Endothelial cell of umbilical vein (primary cell): ENCODE results near the gene LRRC8C. TPM values are rescaled to one million over a fixed set of nuclear protein-coding genes. Genes with fewer than 3 reads are reported as not detected.

Source experiments
- BruUV-seq: library from RNA; stranded (reverse); fragments of 400-500 nt; replicated peaks from 2 replicates; lab custom pipeline; 2021; lab: Mats Ljungman, UMichigan
- CTCF ChIA-PET: fragments of 300-600, 350-600 bp; sonication (Branson Sonifier 250); formaldehyde crosslinking; loops from one replicate; lab custom pipeline; 2021; ENCODE audit warnings: antibody characterized with exemption, inconsistent platforms; lab: Charles Lee
- POLR2A ChIA-PET: fragments of 300-600, 350-600 bp; sonication (Branson Sonifier 250); formaldehyde crosslinking; loops from one replicate; lab custom pipeline; 2021; ENCODE audit warnings: antibody characterized with exemption, inconsistent platforms; lab: Charles Lee
- DNase-seq: peaks from one replicate; pipeline ENCODE4 v3.0.0-alpha.2; 2011; ENCODE audit warnings: low read depth, low spot score
- FAIRE-seq: peaks from 2 replicates; lab custom pipeline; 2011; peaks lifted over from hg19 to GRCh38; lab: Jason Lieb, UNC
- H2AFZ ChIP-seq: 2 replicates; pipeline ENCODE4 v1.6.0; 2012; ENCODE audit warnings: low read depth, low read length, control low read depth, inconsistent platforms
- H3K27ac ChIP-seq: 2 replicates; pipeline ENCODE4 v1.5.1; 2011; ENCODE audit warnings: low read depth, mild to moderate bottlenecking, control low read depth, low read length, moderate library complexity; ENCODE audit not compliant: insufficient read depth
- H3K27me3 ChIP-seq, 2 experiments: 2 replicates each; pipeline versions ENCODE4 v1.6.0 to v1.6.1; 2011; ENCODE audit warnings: low read length in 2 of 2, mixed read lengths in 1 of 2; ENCODE audit not compliant: control insufficient read depth in 2 of 2, insufficient read depth in 2 of 2
- H3K36me3 ChIP-seq, 2 experiments: 2 replicates in 1 of 2; 3 replicates in 1 of 2; pipeline ENCODE4 v1.5.1; 2011; ENCODE audit warnings: low read length in 2 of 2, mild to moderate bottlenecking in 1 of 2, moderate library complexity in 1 of 2; ENCODE audit not compliant: control insufficient read depth in 2 of 2, insufficient read depth in 2 of 2; ENCODE audit errors: extremely low read depth in 1 of 2
- H3K4me1 ChIP-seq: 3 replicates; pipeline ENCODE4 v1.5.1; 2011; ENCODE audit warnings: mild to moderate bottlenecking, low read length; ENCODE audit not compliant: control insufficient read depth, insufficient read depth; ENCODE audit errors: extremely low read depth
- H3K4me2 ChIP-seq: 2 replicates; pipeline ENCODE4 v1.6.1; 2011; ENCODE audit warnings: low read length, control low read depth, mixed read lengths; ENCODE audit not compliant: insufficient read depth
- H3K4me3 ChIP-seq, 3 experiments: fragments of 200-600 bp in 1 of 3; sonication (generic), shearing (Covaris generic) in 1 of 3; replicated peaks in 1 of 3; 2 replicates each; pipeline ENCODE4 v1.5.1; 2011 to 2016; ENCODE audit warnings: control low read depth in 3 of 3, low read length in 3 of 3, mild to moderate bottlenecking in 2 of 3, inconsistent platforms in 1 of 3, low read depth in 1 of 3, moderate library complexity in 1 of 3; ENCODE audit not compliant: insufficient read depth in 1 of 3
- H3K79me2 ChIP-seq: 2 replicates; pipeline ENCODE4 v1.6.0; 2012; ENCODE audit warnings: low read length, inconsistent platforms; ENCODE audit not compliant: control insufficient read depth, insufficient read depth
- H3K9ac ChIP-seq: replicated peaks from 2 replicates; pipeline ENCODE3; 2011; ENCODE audit warnings: low read length, control low read depth; ENCODE audit not compliant: insufficient read depth; ENCODE audit errors: extremely low read depth
- H3K9me1 ChIP-seq: replicated peaks from 3 replicates; pipeline ENCODE4 v1.6.0; 2011; ENCODE audit warnings: mild to moderate bottlenecking, low read length; ENCODE audit not compliant: control insufficient read depth, insufficient read depth; ENCODE audit errors: extremely low read depth
- H3K9me3 ChIP-seq: replicated peaks from 2 replicates; pipeline ENCODE4 v1.5.1; 2012; ENCODE audit warnings: low read length, inconsistent platforms; ENCODE audit not compliant: control insufficient read depth, insufficient read depth
- H4K20me1 ChIP-seq: replicated peaks from 2 replicates; pipeline ENCODE3; 2011; ENCODE audit warnings: mild to moderate bottlenecking, low read length; ENCODE audit not compliant: control insufficient read depth, insufficient read depth; ENCODE audit errors: extremely low read depth
- EZH2 ChIP-seq: IDR thresholded peaks from 2 replicates; pipeline ENCODE4 v1.6.1; 2012; ENCODE audit warnings: borderline replicate concordance, low read depth, mild to moderate bottlenecking, moderate library complexity, low read length, inconsistent platforms; ENCODE audit not compliant: severe bottlenecking
- FOS ChIP-seq: IDR thresholded peaks from 2 replicates; pipeline ENCODE4 v1.6.1; 2011; ENCODE audit warnings: mild to moderate bottlenecking, low read length, moderate library complexity, borderline replicate concordance; ENCODE audit not compliant: insufficient read depth
- GATA2 ChIP-seq: IDR thresholded peaks from 2 replicates; pipeline ENCODE4 v1.7.0; 2011; ENCODE audit warnings: low read depth, mild to moderate bottlenecking, moderate library complexity, mixed read lengths, low read length; ENCODE audit not compliant: insufficient read length, insufficient read depth
- JUN ChIP-seq: IDR thresholded peaks from 2 replicates; pipeline ENCODE4 v1.6.1; 2011; ENCODE audit warnings: borderline replicate concordance, low read depth; ENCODE audit not compliant: insufficient read length, insufficient read depth
- MYC ChIP-seq: IDR thresholded peaks from one replicate; pipeline ENCODE4 v1.6.1; 2011; ENCODE audit warnings: mild to moderate bottlenecking, low read depth, low read length
- POLR2A ChIP-seq: IDR thresholded peaks from 2 replicates; pipeline ENCODE4 v1.6.1; 2012; ENCODE audit warnings: low read depth, mild to moderate bottlenecking, control low read depth, low read length
- POLR2AphosphoS5 ChIP-seq: IDR thresholded peaks from 2 replicates; pipeline ENCODE4 v1.6.1; 2012; ENCODE audit warnings: low read depth, mild to moderate bottlenecking, control low read depth, low read length, moderate library complexity; ENCODE audit not compliant: insufficient read depth
- dilution Hi-C: fragments of 300-500 bp; cut with MboI; formaldehyde crosslinking; loops from one replicate; pipeline ENCODE4 v1.15.0; 2019; ENCODE audit warnings: low sequenced_read_pairs; ENCODE audit not compliant: extremely low pct_ligation_motif_present
- intact Hi-C: fragments of 100-400 bp; cut with micrococcal nuclease; formaldehyde crosslinking; loops from one replicate; pipeline ENCODE4 v1.10.0; 2022
- polyA plus RNA-seq, 4 experiments: library from polyadenylated mRNA; depleted of rRNA in 3 of 4; stranded (reverse) in 3 of 4; unstranded in 1 of 4; fragments of >200 nt; gene quantifications; 2 replicates each; pipeline versions ENCODE4 v1.2.1 to v1.2.3, GENCODE V29; 2011 to 2012; ENCODE audit warnings: missing spikeins in 1 of 4
- total RNA-seq: library from RNA; stranded (reverse); gene quantifications from 2 replicates; pipeline ENCODE4 v1.2.3, GENCODE V29; 2021
- TF ChIP-seq, protein P1 (sequence below): IDR thresholded peaks from 2 replicates; pipeline ENCODE4 v1.6.1; 2011; ENCODE audit not compliant: insufficient read depth, insufficient read length
- TF ChIP-seq, protein P2 (sequence below), 2 donors: IDR thresholded peaks; 1 replicate in 1 of 2; 2 replicates in 1 of 2; pipeline ENCODE4 v1.5.1; 2011; ENCODE audit warnings: low read length in 2 of 2, mild to moderate bottlenecking in 2 of 2, moderate library complexity in 2 of 2, control low read depth in 1 of 2, inconsistent platforms in 1 of 2, low read depth in 1 of 2; ENCODE audit not compliant: insufficient read depth in 1 of 2; ENCODE audit errors: extremely low read depth in 1 of 2

The LRRC8C gene
- total and polyA plus RNA-seq, 2 donors (not counting 3 experiments of a cell fraction or from before 2014, with no cell fraction given), result 33.6 to 51.5 TPM

DNA sequence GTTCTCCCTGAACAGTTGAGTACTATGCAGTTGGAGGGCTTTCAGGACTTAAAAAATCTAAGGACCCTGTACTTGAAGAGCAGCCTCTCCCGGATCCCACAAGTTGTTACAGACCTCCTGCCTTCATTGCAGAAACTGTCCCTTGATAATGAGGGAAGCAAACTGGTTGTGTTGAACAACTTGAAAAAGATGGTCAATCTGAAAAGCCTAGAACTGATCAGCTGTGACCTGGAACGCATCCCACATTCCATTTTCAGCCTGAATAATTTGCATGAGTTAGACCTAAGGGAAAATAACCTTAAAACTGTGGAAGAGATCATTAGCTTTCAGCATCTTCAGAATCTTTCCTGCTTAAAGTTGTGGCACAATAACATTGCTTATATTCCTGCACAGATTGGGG lies 48.7 kb upstream of the LRRC8C start:
- no peak overlapping the region for H3K4me3 ChIP-seq
- no peak overlapping the region for H3K4me2 ChIP-seq
- H3K9ac ChIP-seq, result no peak overlapping the region
- no peak overlapping the region for H2AFZ ChIP-seq
- no peaks in the 10 kb centered on the region for H3K79me2 ChIP-seq
- peaks cover 2% of the 10 kb centered on the region for H3K4me1 ChIP-seq
- H3K36me3 ChIP-seq, result peaks cover 0 to 9% of the 10 kb centered on the region in 2 experiments
- H3K9me3 ChIP-seq, result no peaks in the 10 kb centered on the region
- dilution Hi-C loops (no loop called here), intact Hi-C loops (no loop called here)
- FAIRE-seq, result no peak
- no peak for DNase-seq
- H3K9me1 ChIP-seq, result no peaks in the 10 kb centered on the region
- ChIA-PET CTCF (interaction anchor here (1.2 kb wide), 1 partner anchor 101 kb away, joined by 3 read pairs; no protein-coding TSS in a partner anchor), POLR2A (no interaction called here)
- H3K27ac ChIP-seq, result no peak overlapping the region
- H3K27me3 ChIP-seq, result no peaks in the 10 kb centered on the region
- H4K20me1 ChIP-seq, result no peaks in the 10 kb centered on the region
- no TSS peak for BruUV-seq
- TF ChIP-seq POLR2AphosphoS5, result no peak
- TF ChIP-seq JUN, result no peak
- TF ChIP-seq, protein P1, sequence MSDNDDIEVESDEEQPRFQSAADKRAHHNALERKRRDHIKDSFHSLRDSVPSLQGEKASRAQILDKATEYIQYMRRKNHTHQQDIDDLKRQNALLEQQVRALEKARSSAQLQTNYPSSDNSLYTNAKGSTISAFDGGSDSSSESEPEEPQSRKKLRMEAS, result no peak
- TF ChIP-seq EZH2, result no peak

DNA sequence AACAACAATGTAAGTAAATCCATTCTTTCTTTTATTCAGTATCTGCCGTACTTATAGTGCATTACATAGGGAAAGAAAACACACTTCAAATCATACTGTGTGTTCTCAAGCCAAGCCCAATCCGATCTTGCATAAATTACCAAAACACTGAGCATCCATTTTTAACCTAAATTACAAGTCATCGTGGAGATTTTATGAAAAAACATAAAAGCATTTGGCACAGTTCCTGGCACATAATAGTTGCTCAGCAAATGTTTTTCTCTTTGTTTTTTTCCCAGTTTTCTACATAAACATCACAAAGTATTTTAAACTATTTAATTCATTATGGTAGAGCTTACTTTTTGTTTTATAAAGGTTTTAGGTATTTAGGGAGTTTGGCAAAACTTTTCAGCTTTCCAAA lies 48.1 kb upstream of the LRRC8C start:
- Histone ChIP-seq H3K4me2 (no peak overlapping the region), H3K4me3 (no peak overlapping the region), H3K9ac (no peak overlapping the region), H3K9me3 (no peaks in the 10 kb centered on the region), H3K4me1 (peaks cover 4% of the 10 kb centered on the region), H3K27ac (no peak overlapping the region), H3K36me3 (peaks cover 0 to 9% of the 10 kb centered on the region in 2 experiments), H3K79me2 (no peaks in the 10 kb centered on the region), H3K27me3 (no peaks in the 10 kb centered on the region), H3K9me1 (no peaks in the 10 kb centered on the region), H2AFZ (no peak overlapping the region), H4K20me1 (no peaks in the 10 kb centered on the region)
- dilution Hi-C loops (no loop called here), intact Hi-C loops (no loop called here)
- no peak for FAIRE-seq
- CTCF ChIA-PET, result interaction anchor here (1.2 kb wide), 2 partner anchors 101 to 178 kb away, joined by 3 read pairs; no protein-coding TSS in a partner anchor
- DNase-seq, result no peak
- POLR2A ChIA-PET, result no interaction called here
- no TSS peak for BruUV-seq
- TF ChIP-seq MYC, result no peak
- no peak for TF ChIP-seq GATA2
- no peak for TF ChIP-seq JUN
- no peak for TF ChIP-seq FOS
- TF ChIP-seq, protein P2, sequence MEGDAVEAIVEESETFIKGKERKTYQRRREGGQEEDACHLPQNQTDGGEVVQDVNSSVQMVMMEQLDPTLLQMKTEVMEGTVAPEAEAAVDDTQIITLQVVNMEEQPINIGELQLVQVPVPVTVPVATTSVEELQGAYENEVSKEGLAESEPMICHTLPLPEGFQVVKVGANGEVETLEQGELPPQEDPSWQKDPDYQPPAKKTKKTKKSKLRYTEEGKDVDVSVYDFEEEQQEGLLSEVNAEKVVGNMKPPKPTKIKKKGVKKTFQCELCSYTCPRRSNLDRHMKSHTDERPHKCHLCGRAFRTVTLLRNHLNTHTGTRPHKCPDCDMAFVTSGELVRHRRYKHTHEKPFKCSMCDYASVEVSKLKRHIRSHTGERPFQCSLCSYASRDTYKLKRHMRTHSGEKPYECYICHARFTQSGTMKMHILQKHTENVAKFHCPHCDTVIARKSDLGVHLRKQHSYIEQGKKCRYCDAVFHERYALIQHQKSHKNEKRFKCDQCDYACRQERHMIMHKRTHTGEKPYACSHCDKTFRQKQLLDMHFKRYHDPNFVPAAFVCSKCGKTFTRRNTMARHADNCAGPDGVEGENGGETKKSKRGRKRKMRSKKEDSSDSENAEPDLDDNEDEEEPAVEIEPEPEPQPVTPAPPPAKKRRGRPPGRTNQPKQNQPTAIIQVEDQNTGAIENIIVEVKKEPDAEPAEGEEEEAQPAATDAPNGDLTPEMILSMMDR (IDR thresholded peaks at IDR 0.05; ENCODE audit: extremely low read depth in 1 of 2, insufficient read depth in 1 of 2, low read depth in 1 of 2, low read length in 2 of 2), result no peak
- TF ChIP-seq EZH2, result no peak
- TF ChIP-seq, protein P1, result no peak
- TF ChIP-seq POLR2A, result no peak
- TF ChIP-seq POLR2AphosphoS5, result no peak
